CD4-positive, alpha-beta memory T cell (primary cell): Measurements from ENCODE around the gene MICA. TPM values are rescaled to one million over a fixed set of nuclear protein-coding genes. Genes with fewer than 3 reads are reported as not detected.
"Not testable (repeated sequence)": the region's sequence is repeated elsewhere in the genome, so short reads cannot be mapped to it uniquely, and the experiment has no call there.

Source experiments
- CTCF ChIA-PET: fragments of 350-600 bp; sonication (Branson Sonifier 250); formaldehyde crosslinking; loops from one replicate; lab custom pipeline; 2021; ENCODE audit warnings: inconsistent platforms; ENCODE audit not compliant: partially characterized antibody; lab: Charles Lee
- POLR2A ChIA-PET: fragments of 350-600 bp; sonication (Branson Sonifier 250); formaldehyde crosslinking; loops from one replicate; lab custom pipeline; 2021; ENCODE audit not compliant: partially characterized antibody; lab: Charles Lee
- DNase-seq, 5 donors: peaks; one replicate each; pipeline versions ENCODE4 v3.0.0 to v3.0.0-alpha.2; 2020 to 2022; ENCODE audit warnings: mixed read lengths in 1 of 5
- H3K27ac ChIP-seq: one replicate; pipeline ENCODE4 v1.7.0; 2013; ENCODE audit warnings: low read depth, low read length
- H3K27me3 ChIP-seq: 2 replicates; pipeline ENCODE4 v1.7.0; 2013; ENCODE audit warnings: mild to moderate bottlenecking, low read length, moderate library complexity; ENCODE audit not compliant: insufficient read depth
- H3K36me3 ChIP-seq: 2 replicates; pipeline ENCODE4 v1.7.0; 2013; ENCODE audit warnings: mild to moderate bottlenecking, low read length, moderate library complexity; ENCODE audit not compliant: insufficient read depth
- H3K4me1 ChIP-seq: 2 replicates; pipeline ENCODE4 v1.7.0; 2013; ENCODE audit warnings: mild to moderate bottlenecking, low read length, moderate library complexity; ENCODE audit not compliant: insufficient read depth
- H3K4me3 ChIP-seq, 2 donors: one replicate each; pipeline ENCODE4 v1.7.0; 2013; ENCODE audit warnings: low read length in 2 of 2, mild to moderate bottlenecking in 1 of 2
- H3K9me3 ChIP-seq, 2 donors: one replicate each; pipeline ENCODE4 v1.7.0; 2013; ENCODE audit warnings: low read length in 2 of 2, control low read depth in 1 of 2; ENCODE audit not compliant: control insufficient read depth in 1 of 2
- H3K27ac Mint-ChIP-seq, 7 donors: one replicate each; pipeline ENCODE4 v1.8.0; 2020 to 2021; ENCODE audit warnings: mixed read lengths in 7 of 7, mild to moderate bottlenecking in 6 of 7, inconsistent platforms in 3 of 7, moderate library complexity in 3 of 7
- H3K27me3 Mint-ChIP-seq, 2 donors: one replicate each; pipeline ENCODE4 v1.8.0; 2020 to 2021; ENCODE audit warnings: mixed read lengths in 2 of 2
- H3K36me3 Mint-ChIP-seq, 2 donors: one replicate each; pipeline ENCODE4 v1.8.0; 2020 to 2021; ENCODE audit warnings: mixed read lengths in 2 of 2, inconsistent platforms in 1 of 2, mild to moderate bottlenecking in 1 of 2
- H3K4me1 Mint-ChIP-seq, 4 donors: one replicate each; pipeline ENCODE4 v1.8.0; 2020 to 2021; ENCODE audit warnings: mixed read lengths in 4 of 4, mild to moderate bottlenecking in 1 of 4
- H3K4me3 Mint-ChIP-seq, 8 donors: one replicate each; pipeline ENCODE4 v1.8.0; 2020 to 2021; ENCODE audit warnings: mixed read lengths in 8 of 8, mild to moderate bottlenecking in 7 of 8, moderate library complexity in 6 of 8, inconsistent platforms in 3 of 8
- H3K9me3 Mint-ChIP-seq, 8 donors: one replicate each; pipeline ENCODE4 v1.8.0; 2020 to 2021; ENCODE audit warnings: mixed read lengths in 8 of 8, mild to moderate bottlenecking in 5 of 8, inconsistent platforms in 3 of 8, moderate library complexity in 1 of 8
- intact Hi-C: fragments of 100-400 bp; cut with micrococcal nuclease; formaldehyde crosslinking; loops from one replicate; pipeline ENCODE4 v1.15.1; 2023
- polyA plus RNA-seq, 2 donors: library from polyadenylated mRNA; unstranded; fragments of 300-500 nt; fragmentation: Illumina TruSeq; gene quantifications; one replicate each; pipeline ENCODE4 v1.2.3, GENCODE V29; 2021
- total RNA-seq, 2 experiments: library from RNA; stranded (reverse); gene quantifications; one replicate each; pipeline ENCODE4 v1.2.3, GENCODE V29; 2021

MICA gene
- total and polyA plus RNA-seq, 4 experiments from 2014 or later: 3.5 to 21.2 (median 11.9) TPM

- peaks cover 13% of the 10 kb centered on the region for H3K27me3 ChIP-seq
- Mint-ChIP-seq H3K4me3 (peak overlapping the region in 4 of 8 donors; percentile 15 to 61 (median 42)), H3K36me3 (no peaks in the 10 kb centered on the region), H3K27me3 (peaks cover 10 to 12% of the 10 kb centered on the region in 2 donors), H3K4me1 (peaks cover 11 to 16% (median 12%) of the 10 kb centered on the region in 4 donors), H3K27ac (peak overlapping the region in 1 of 7 donors; percentile 73), H3K9me3 (peaks cover 0 to 3% (median 0%) of the 10 kb centered on the region in 8 donors)
- no peaks in the 10 kb centered on the region for H3K9me3 ChIP-seq
- POLR2A ChIA-PET: interaction anchor here (1.0 to 21.6 kb wide), 10 partner anchors 8 to 228 kb away, joined by 3 to 517 read pairs (median 7); partner anchors contain the start of genes HLA-B and PSORS1C2
- no peak overlapping the region for H3K27ac ChIP-seq
- H3K4me3 ChIP-seq: no peak overlapping the region
- H3K36me3 ChIP-seq: no peaks in the 10 kb centered on the region
- no peak for DNase-seq
- CTCF ChIA-PET: interaction anchor here (0.7 to 6.5 kb wide), 25 partner anchors 7 to 234 kb away, joined by 3 to 184 read pairs (median 5); partner anchors contain the start of genes PSORS1C2 and TCF19
- intact Hi-C loops: no loop called here
- H3K4me1 ChIP-seq: peaks cover 10% of the 10 kb centered on the region
Observed at GRCh38 chr6:31365864-31366263, 37.5 kb upstream of the MICA start.

DNA sequence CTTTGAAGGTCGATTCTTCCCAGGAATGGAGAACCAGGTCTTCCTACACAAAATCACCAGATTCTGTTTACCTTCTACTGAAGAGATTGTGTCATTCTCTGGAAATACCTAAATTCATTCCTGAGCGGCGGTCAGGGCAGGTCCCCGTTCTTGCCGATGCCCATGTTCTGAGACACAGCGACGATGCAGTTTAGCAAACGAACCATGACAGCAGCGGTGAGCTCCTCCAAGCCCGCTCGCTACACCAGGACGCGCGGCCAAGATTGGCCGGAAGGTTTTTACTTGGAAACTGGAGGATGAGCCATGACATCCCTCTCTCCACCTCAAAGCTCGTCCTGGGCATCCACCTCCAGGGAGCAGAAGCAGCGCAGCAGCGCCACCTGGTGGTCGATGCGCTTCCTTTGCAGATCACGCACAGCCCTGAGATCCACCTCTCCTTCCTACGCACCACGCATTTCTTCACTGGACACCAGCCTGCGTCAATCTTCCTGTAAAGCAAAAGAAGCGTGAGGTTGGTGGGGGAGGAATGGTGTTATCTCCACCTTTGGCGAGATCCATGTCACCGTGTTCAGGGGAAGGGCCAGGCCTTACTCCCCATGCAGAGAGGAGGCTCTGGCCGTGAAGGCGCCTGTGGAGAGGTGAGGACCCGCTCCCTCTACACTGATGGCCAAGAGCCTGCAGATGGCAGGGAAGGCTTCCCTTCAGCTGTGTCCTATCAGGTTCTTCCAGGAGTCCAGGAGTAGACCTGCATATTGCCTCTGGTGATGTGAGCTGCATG lies 36.5 kb upstream of the MICA start:
- H3K36me3 ChIP-seq: no peaks in the 10 kb centered on the region
- H3K4me1 Mint-ChIP-seq: peaks cover 10 to 16% (median 12%) of the 10 kb centered on the region in 4 donors
- H3K4me3 Mint-ChIP-seq: peak overlapping the region; percentile 77 to 87 (median 86)
- ChIA-PET POLR2A (interaction anchor here (0.6 to 21.6 kb wide), 21 partner anchors 8 to 232 kb away, joined by 3 to 517 read pairs (median 4); partner anchors contain the start of genes CCHCR1, HLA-B, PSORS1C2 and TCF19), CTCF (interaction anchor here (0.6 to 6.5 kb wide), 44 partner anchors 8 to 651 kb away, joined by 3 to 184 read pairs (median 4); partner anchors contain the start of genes HLA-B, PSORS1C2 and TCF19)
- no peaks in the 10 kb centered on the region for H3K36me3 Mint-ChIP-seq
- H3K27me3 ChIP-seq: peaks cover 13% of the 10 kb centered on the region
- H3K4me3 ChIP-seq: peak overlapping the region; percentile 30 to 67
- intact Hi-C loops: loop anchor here (1.0 kb wide), 4 partner anchors 10 to 230 kb away; partner anchors contain the start of gene HLA-B
- H3K27ac ChIP-seq: peak overlapping the region; percentile 18
- H3K4me1 ChIP-seq: peaks cover 10% of the 10 kb centered on the region
- peak; percentile 81 to 88 (median 85) for DNase-seq
- no peaks in the 10 kb centered on the region for H3K9me3 ChIP-seq
- peak overlapping the region; percentile 9 to 88 (median 77) for H3K27ac Mint-ChIP-seq
- H3K9me3 Mint-ChIP-seq: peaks cover 0 to 3% (median under 1%) of the 10 kb centered on the region in 8 donors
- peaks cover 9 to 12% of the 10 kb centered on the region in 2 donors for H3K27me3 Mint-ChIP-seq

DNA sequence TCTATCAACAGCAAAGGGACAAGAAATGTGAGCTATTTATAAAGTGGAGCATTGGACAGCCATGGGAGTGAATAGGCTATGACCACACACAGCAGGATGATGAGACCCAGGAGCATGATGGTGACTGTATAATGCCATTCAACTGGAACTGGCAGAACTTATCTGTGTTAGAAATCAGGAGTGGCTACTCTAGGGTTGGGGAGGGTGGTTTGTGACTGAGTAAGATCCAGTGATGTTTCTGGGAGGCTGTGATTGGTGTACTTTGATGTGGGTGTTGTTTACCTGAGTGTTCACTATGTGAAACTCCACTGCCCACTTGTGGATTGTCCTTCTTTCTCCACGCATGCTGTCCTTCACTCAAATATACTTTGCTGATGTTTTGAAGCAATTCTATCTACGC lies 34.9 kb upstream of the MICA start:
- Mint-ChIP-seq H3K9me3 (peaks cover 0 to 7% (median 3%) of the 10 kb centered on the region in 8 donors), H3K27ac (peak overlapping the region in 1 of 7 donors; percentile 44), H3K4me1 (peaks cover 10 to 16% (median 12%) of the 10 kb centered on the region in 4 donors), H3K27me3 (peaks cover 12 to 16% of the 10 kb centered on the region in 2 donors), H3K36me3 (no peaks in the 10 kb centered on the region), H3K4me3 (no peak overlapping the region)
- CTCF ChIA-PET: interaction anchor here (3.1 to 6.5 kb wide), 3 partner anchors 173 to 237 kb away, joined by 56 to 184 read pairs (median 67); partner anchors contain the start of gene PSORS1C2
- Histone ChIP-seq H3K9me3 (no peaks in the 10 kb centered on the region), H3K27me3 (peaks cover 13% of the 10 kb centered on the region), H3K36me3 (no peaks in the 10 kb centered on the region), H3K4me3 (no peak overlapping the region), H3K27ac (no peak overlapping the region), H3K4me1 (peaks cover 10% of the 10 kb centered on the region)
- POLR2A ChIA-PET: interaction anchor here (7.9 to 21.6 kb wide), 2 partner anchors 15 to 168 kb away, joined by 72 to 517 read pairs; no protein-coding TSS in a partner anchor
- intact Hi-C loops: no loop called here
- DNase-seq: no peak

DNA sequence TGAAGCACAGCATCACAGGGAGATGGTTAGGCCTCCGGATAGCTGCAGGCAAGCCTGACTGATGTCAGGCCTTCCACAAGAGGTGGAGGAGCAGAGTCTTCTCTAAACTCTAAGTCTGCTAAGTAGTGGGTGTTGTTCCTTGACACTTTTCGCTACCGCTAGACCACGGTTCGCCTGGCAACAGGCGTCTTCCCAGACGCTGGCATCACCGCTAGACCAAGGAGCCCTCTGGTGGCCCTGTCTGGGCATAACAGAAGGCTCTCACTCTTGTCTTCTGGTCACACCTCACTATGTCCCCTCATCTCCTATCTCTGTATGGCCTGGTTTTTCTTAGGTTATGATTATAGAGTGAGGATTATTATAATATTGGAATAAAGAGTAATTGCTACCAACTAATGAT lies 29.3 kb upstream of the MICA start:
- H3K9me3 Mint-ChIP-seq: not testable (repeated sequence)

GRCh38 chr6:31375699-31376098 lies 27.7 kb upstream of the MICA start:
- no peaks in the 10 kb centered on the region for H3K4me1 Mint-ChIP-seq
- CTCF ChIA-PET: interaction anchor here (0.7 to 1.3 kb wide), 2 partner anchors 9 to 217 kb away, joined by 3 to 6 read pairs; no protein-coding TSS in a partner anchor
- peaks cover 0 to 7% (median 2%) of the 10 kb centered on the region in 8 donors for H3K9me3 Mint-ChIP-seq

More for the DNA sequence above, 29.3 kb upstream of the MICA start:
- H3K27ac Mint-ChIP-seq, CTCF ChIA-PET, H3K9me3 ChIP-seq, H3K27ac ChIP-seq, H3K4me1 Mint-ChIP-seq, H3K27me3 ChIP-seq, H3K4me1 ChIP-seq, POLR2A ChIA-PET, H3K36me3 ChIP-seq, H3K36me3 Mint-ChIP-seq, H3K4me3 ChIP-seq, H3K4me3 Mint-ChIP-seq: not testable (repeated sequence)
- intact Hi-C loops: loop anchor here (2.0 kb wide), 1 partner anchor 237 kb away; no protein-coding TSS in a partner anchor
- peaks cover 14 to 17% of the 10 kb centered on the region in 2 donors for H3K27me3 Mint-ChIP-seq
- peak in 2 of 5 donors; percentile 29 to 30 for DNase-seq

GRCh38 chr6:31377029-31377428 lies 26.4 kb upstream of the MICA start:
- no peak overlapping the region for H3K4me3 ChIP-seq
- POLR2A ChIA-PET: interaction anchor here (0.9 kb wide), 1 partner anchor 180 kb away, joined by 4 read pairs; no protein-coding TSS in a partner anchor

More at GRCh38 chr6:31375699-31376098, 27.7 kb upstream of the MICA start:
- Histone ChIP-seq H3K27me3 (peaks cover 7% of the 10 kb centered on the region), H3K9me3 (no peaks in the 10 kb centered on the region), H3K36me3 (no peaks in the 10 kb centered on the region), H3K4me1 (no peaks in the 10 kb centered on the region), H3K27ac (no peak overlapping the region), H3K4me3 (no peak overlapping the region)
- H3K27ac Mint-ChIP-seq: no peak overlapping the region
- intact Hi-C loops: loop anchor here (2.0 kb wide), 1 partner anchor 239 kb away; no protein-coding TSS in a partner anchor
- peaks cover 16 to 18% of the 10 kb centered on the region in 2 donors for H3K27me3 Mint-ChIP-seq
- H3K36me3 Mint-ChIP-seq: no peaks in the 10 kb centered on the region
- DNase-seq: no peak
- H3K4me3 Mint-ChIP-seq: no peak overlapping the region
- POLR2A ChIA-PET: no interaction called here

More at GRCh38 chr6:31377029-31377428, 26.4 kb upstream of the MICA start:
- no peak for DNase-seq
- Histone ChIP-seq H3K27ac (no peak overlapping the region), H3K27me3 (peaks cover 7% of the 10 kb centered on the region), H3K4me1 (no peaks in the 10 kb centered on the region), H3K9me3 (no peaks in the 10 kb centered on the region), H3K36me3 (no peaks in the 10 kb centered on the region)
- Mint-ChIP-seq H3K4me3 (no peak overlapping the region), H3K4me1 (no peaks in the 10 kb centered on the region), H3K36me3 (no peaks in the 10 kb centered on the region), H3K9me3 (peaks cover 0 to 5% (median under 1%) of the 10 kb centered on the region in 8 donors), H3K27me3 (peaks cover 15 to 16% of the 10 kb centered on the region in 2 donors), H3K27ac (no peak overlapping the region)
- intact Hi-C loops: no loop called here
- CTCF ChIA-PET: interaction anchor here (0.8 to 1.1 kb wide), 2 partner anchors 11 to 239 kb away, joined by 3 to 5 read pairs; partner anchors contain the start of gene PSORS1C2
